WTC11 (cell line): ENCODE measurements around the gene CCDC3. TPM values are rescaled to one million over a fixed set of nuclear protein-coding genes. Genes with fewer than 3 reads are reported as not detected.

Experiments
- ATAC-seq: fragments of 200-7000 bp; cut with Tn5 transposase; 2 replicates; pipeline ENCODE4 v1.10.0; 2021; ENCODE audit warnings: mild to moderate bottlenecking, moderate library complexity
- CTCF ChIA-PET: fragments of 300-600 bp; sonication (Branson Sonifier 250); formaldehyde crosslinking; loops from one replicate; lab custom pipeline; 2021; ENCODE audit warnings: antibody characterized with exemption; lab: Charles Lee
- POLR2A ChIA-PET: fragments of 350-600 bp; sonication (Branson Sonifier 250); formaldehyde crosslinking; loops from one replicate; lab custom pipeline; 2021; ENCODE audit warnings: antibody characterized with exemption; lab: Charles Lee
- DNase-seq: peaks from one replicate; pipeline ENCODE4 v3.0.0; 2021; ENCODE audit warnings: low spot score
- H3K27ac Mint-ChIP-seq: 2 replicates; pipeline ENCODE4 v1.8.0; 2021; ENCODE audit warnings: mixed read lengths
- H3K27me3 Mint-ChIP-seq: 2 replicates; pipeline ENCODE4 v1.8.0; 2021; ENCODE audit warnings: low read depth, mild to moderate bottlenecking, moderate library complexity, mixed read lengths
- H3K36me3 Mint-ChIP-seq: 2 replicates; pipeline ENCODE4 v1.8.0; 2021; ENCODE audit warnings: mixed read lengths
- H3K4me1 Mint-ChIP-seq: 2 replicates; pipeline ENCODE4 v1.8.0; 2022; ENCODE audit warnings: mixed read lengths
- H3K4me3 Mint-ChIP-seq: 2 replicates; pipeline ENCODE4 v1.8.0; 2021; ENCODE audit warnings: mild to moderate bottlenecking, moderate library complexity, mixed read lengths
- H3K9me3 Mint-ChIP-seq: 2 replicates; pipeline ENCODE4 v1.8.0; 2021; ENCODE audit warnings: mixed read lengths
- AR ChIP-seq: fragments of 250-450 bp; sonication (Bioruptor Pico); IDR thresholded peaks from 2 replicates; pipeline ENCODE4 v1.9.0; 2021; ENCODE audit warnings: mild to moderate bottlenecking
- ATF1 ChIP-seq: sonication (generic); formaldehyde crosslinking; IDR thresholded peaks from 2 replicates; pipeline ENCODE4 v1.8.1; 2023; ENCODE audit warnings: mild to moderate bottlenecking, moderate library complexity, missing genetic modification reagents
- ERG ChIP-seq: fragments of 250-450 bp; sonication (Bioruptor Pico); IDR thresholded peaks from 2 replicates; pipeline ENCODE4 v1.8.0; 2021; ENCODE audit warnings: mild to moderate bottlenecking
- ESRRA ChIP-seq: sonication (generic); formaldehyde crosslinking; IDR thresholded peaks from 2 replicates; pipeline ENCODE4 v1.8.1; 2022; ENCODE audit warnings: mild to moderate bottlenecking, missing genetic modification reagents, borderline replicate concordance
- FOXJ3 ChIP-seq: sonication (generic); formaldehyde crosslinking; IDR thresholded peaks from 2 replicates; pipeline ENCODE4 v1.9.0; 2021; ENCODE audit warnings: missing genetic modification reagents, mild to moderate bottlenecking, borderline replicate concordance
- GTF2I ChIP-seq: fragments of 250-450 bp; sonication (Bioruptor Pico); conservative IDR thresholded peaks from 2 replicates; pipeline ENCODE4 v1.4.0; 2021; ENCODE audit warnings: mild to moderate bottlenecking
- MAX ChIP-seq: sonication (generic); formaldehyde crosslinking; IDR thresholded peaks from 2 replicates; pipeline ENCODE4 v1.8.0; 2022; ENCODE audit warnings: mild to moderate bottlenecking, missing genetic modification reagents
- NFYB ChIP-seq: sonication (generic); formaldehyde crosslinking; conservative IDR thresholded peaks from 2 replicates; pipeline ENCODE4 v1.8.0; 2022; ENCODE audit warnings: low read depth, missing genetic modification reagents
- OVOL2 ChIP-seq: fragments of 250-450 bp; sonication (Bioruptor Pico); IDR thresholded peaks from 2 replicates; pipeline ENCODE4 v1.9.0; 2021; ENCODE audit warnings: mild to moderate bottlenecking, borderline replicate concordance
- STAT6 ChIP-seq: sonication (generic); formaldehyde crosslinking; conservative IDR thresholded peaks from 2 replicates; pipeline ENCODE4 v1.8.1; 2023; ENCODE audit warnings: mild to moderate bottlenecking, low read depth, missing genetic modification reagents, moderate library complexity
- USF1 ChIP-seq: sonication (generic); formaldehyde crosslinking; IDR thresholded peaks from 2 replicates; pipeline ENCODE4 v1.8.0; 2022; ENCODE audit warnings: mild to moderate bottlenecking, missing genetic modification reagents
- ZNF317 ChIP-seq: sonication (generic); formaldehyde crosslinking; IDR thresholded peaks from 2 replicates; pipeline ENCODE4 v1.8.1; 2023; ENCODE audit warnings: low read depth, mild to moderate bottlenecking, moderate library complexity, missing genetic modification reagents, borderline replicate concordance
- ZNF416 ChIP-seq: fragments of 250-450 bp; sonication (Bioruptor Pico); IDR thresholded peaks from 2 replicates; pipeline ENCODE4 v1.9.0; 2021; ENCODE audit warnings: mild to moderate bottlenecking, inconsistent platforms
- total RNA-seq: library from RNA; stranded (reverse); gene quantifications from 3 replicates; pipeline ENCODE4 v1.2.3, GENCODE V29; 2021
- TF ChIP-seq, protein P1 (sequence below): sonication (generic); formaldehyde crosslinking; IDR thresholded peaks from 2 replicates; pipeline ENCODE4 v1.8.0; 2023; ENCODE audit warnings: mild to moderate bottlenecking, missing genetic modification reagents
- TF ChIP-seq, protein P2 (sequence below): sonication (generic); formaldehyde crosslinking; IDR thresholded peaks from 2 replicates; pipeline ENCODE4 v1.8.0; 2023; ENCODE audit warnings: missing genetic modification reagents, mild to moderate bottlenecking, borderline replicate concordance
- TF ChIP-seq, protein P3 (sequence below): fragments of 250-450 bp; sonication (Bioruptor Pico); IDR thresholded peaks from 2 replicates; pipeline ENCODE4 v1.9.0; 2021; ENCODE audit warnings: moderate library complexity, mild to moderate bottlenecking, inconsistent platforms, borderline replicate concordance

Gene CCDC3
- total RNA-seq, 1 experiment from 2014 or later = 3.5 TPM

DNA sequence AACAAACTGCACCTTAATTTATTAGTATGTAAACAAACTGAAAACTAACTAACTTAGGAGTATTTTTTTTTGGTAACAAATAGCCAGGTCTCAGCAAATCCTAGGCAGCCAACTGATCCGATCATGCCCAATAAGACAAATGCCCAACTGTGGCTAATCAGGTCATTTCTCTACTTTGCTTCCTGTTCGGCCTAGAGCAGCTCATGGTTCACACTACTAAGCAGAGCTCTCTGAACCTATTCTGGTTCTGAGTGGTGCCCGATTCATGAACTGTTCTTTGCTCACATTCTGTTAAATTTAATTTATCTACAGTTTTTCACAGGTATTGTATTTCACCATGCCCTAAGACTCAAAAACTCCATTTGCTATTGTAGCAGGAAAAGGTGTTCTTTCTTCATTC, 55.1 kb downstream of the CCDC3 start (continued):
- no peak for TF ChIP-seq OVOL2

DNA sequence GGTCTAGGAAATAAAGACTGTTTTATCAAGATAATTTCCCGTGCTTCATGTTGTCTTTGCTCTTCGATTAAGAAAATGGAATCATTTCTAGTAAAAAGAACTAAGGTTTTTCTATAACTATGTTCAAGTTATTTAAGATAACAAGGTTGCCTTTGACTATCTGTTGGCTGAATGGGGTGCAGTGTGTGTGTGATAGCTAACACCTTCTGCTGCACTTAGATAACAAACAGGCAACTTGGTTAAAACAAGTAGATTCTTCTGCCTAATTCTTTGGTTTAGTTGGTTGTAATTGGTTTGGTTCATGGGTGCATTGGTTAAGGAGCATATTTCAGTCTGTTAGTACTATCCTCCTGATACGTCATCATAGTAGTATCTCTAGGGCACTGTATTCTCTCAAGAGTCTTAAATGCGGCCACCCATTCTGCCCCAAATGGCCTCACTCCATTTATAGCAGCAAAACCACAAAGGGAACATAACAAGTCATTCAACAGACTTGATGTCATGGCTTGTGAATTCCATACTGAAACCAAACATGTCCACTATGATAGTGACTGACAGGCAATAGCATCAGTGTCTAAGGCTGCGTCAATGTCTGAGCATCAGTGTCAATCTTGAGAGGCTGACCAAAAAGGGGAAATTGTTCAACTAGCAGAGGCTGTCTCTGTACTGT, 55.7 kb downstream of the CCDC3 start:
- ChIA-PET POLR2A (no interaction called here), CTCF (no interaction called here)
- TF ChIP-seq, protein P1, sequence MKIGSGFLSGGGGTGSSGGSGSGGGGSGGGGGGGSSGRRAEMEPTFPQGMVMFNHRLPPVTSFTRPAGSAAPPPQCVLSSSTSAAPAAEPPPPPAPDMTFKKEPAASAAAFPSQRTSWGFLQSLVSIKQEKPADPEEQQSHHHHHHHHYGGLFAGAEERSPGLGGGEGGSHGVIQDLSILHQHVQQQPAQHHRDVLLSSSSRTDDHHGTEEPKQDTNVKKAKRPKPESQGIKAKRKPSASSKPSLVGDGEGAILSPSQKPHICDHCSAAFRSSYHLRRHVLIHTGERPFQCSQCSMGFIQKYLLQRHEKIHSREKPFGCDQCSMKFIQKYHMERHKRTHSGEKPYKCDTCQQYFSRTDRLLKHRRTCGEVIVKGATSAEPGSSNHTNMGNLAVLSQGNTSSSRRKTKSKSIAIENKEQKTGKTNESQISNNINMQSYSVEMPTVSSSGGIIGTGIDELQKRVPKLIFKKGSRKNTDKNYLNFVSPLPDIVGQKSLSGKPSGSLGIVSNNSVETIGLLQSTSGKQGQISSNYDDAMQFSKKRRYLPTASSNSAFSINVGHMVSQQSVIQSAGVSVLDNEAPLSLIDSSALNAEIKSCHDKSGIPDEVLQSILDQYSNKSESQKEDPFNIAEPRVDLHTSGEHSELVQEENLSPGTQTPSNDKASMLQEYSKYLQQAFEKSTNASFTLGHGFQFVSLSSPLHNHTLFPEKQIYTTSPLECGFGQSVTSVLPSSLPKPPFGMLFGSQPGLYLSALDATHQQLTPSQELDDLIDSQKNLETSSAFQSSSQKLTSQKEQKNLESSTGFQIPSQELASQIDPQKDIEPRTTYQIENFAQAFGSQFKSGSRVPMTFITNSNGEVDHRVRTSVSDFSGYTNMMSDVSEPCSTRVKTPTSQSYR (CRISPR knock-in tag) = no peak
- TF ChIP-seq ZNF317 (CRISPR knock-in tag) = no peak
- no peak for TF ChIP-seq FOXJ3 (CRISPR knock-in tag)
- TF ChIP-seq STAT6 (CRISPR knock-in tag) = no peak
- TF ChIP-seq, protein P2, sequence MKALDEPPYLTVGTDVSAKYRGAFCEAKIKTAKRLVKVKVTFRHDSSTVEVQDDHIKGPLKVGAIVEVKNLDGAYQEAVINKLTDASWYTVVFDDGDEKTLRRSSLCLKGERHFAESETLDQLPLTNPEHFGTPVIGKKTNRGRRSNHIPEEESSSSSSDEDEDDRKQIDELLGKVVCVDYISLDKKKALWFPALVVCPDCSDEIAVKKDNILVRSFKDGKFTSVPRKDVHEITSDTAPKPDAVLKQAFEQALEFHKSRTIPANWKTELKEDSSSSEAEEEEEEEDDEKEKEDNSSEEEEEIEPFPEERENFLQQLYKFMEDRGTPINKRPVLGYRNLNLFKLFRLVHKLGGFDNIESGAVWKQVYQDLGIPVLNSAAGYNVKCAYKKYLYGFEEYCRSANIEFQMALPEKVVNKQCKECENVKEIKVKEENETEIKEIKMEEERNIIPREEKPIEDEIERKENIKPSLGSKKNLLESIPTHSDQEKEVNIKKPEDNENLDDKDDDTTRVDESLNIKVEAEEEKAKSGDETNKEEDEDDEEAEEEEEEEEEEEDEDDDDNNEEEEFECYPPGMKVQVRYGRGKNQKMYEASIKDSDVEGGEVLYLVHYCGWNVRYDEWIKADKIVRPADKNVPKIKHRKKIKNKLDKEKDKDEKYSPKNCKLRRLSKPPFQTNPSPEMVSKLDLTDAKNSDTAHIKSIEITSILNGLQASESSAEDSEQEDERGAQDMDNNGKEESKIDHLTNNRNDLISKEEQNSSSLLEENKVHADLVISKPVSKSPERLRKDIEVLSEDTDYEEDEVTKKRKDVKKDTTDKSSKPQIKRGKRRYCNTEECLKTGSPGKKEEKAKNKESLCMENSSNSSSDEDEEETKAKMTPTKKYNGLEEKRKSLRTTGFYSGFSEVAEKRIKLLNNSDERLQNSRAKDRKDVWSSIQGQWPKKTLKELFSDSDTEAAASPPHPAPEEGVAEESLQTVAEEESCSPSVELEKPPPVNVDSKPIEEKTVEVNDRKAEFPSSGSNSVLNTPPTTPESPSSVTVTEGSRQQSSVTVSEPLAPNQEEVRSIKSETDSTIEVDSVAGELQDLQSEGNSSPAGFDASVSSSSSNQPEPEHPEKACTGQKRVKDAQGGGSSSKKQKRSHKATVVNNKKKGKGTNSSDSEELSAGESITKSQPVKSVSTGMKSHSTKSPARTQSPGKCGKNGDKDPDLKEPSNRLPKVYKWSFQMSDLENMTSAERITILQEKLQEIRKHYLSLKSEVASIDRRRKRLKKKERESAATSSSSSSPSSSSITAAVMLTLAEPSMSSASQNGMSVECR (CRISPR knock-in tag) = no peak
- no peak for TF ChIP-seq MAX
- TF ChIP-seq ATF1 = no peak
- no peak for TF ChIP-seq ZNF416 (CRISPR knock-in tag)
- TF ChIP-seq ESRRA (CRISPR knock-in tag) = no peak
- TF ChIP-seq AR = no peak
- TF ChIP-seq ERG (CRISPR knock-in tag) = no peak
- no peak for TF ChIP-seq OVOL2
- no peak for TF ChIP-seq USF1 (CRISPR knock-in tag)
- TF ChIP-seq, protein P3, sequence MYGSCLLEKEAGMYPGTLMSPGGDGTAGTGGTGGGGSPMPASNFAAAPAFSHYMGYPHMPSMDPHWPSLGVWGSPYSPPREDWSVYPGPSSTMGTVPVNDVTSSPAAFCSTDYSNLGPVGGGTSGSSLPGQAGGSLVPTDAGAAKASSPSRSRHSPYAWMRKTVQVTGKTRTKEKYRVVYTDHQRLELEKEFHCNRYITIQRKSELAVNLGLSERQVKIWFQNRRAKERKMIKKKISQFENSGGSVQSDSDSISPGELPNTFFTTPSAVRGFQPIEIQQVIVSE (CRISPR knock-in tag) = no peak
- no peak for TF ChIP-seq GTF2I
- no peak for TF ChIP-seq NFYB
- peaks cover 22% of the 10 kb centered on the region for H3K36me3 Mint-ChIP-seq
- no peak overlapping the region for H3K4me3 Mint-ChIP-seq
- peaks cover 26% of the 10 kb centered on the region for H3K4me1 Mint-ChIP-seq
- peaks cover 38% of the 10 kb centered on the region for H3K9me3 Mint-ChIP-seq
- no peak overlapping the region for H3K27ac Mint-ChIP-seq
- H3K27me3 Mint-ChIP-seq = no peaks in the 10 kb centered on the region; the same call in 1 of the 2 replicates
- DNase-seq (no peak), ATAC-seq (no peak)
